GM21360 (cell line): ENCODE measurements around the gene RNF144B.
"Not testable (repeated sequence)": the region's sequence is repeated elsewhere in the genome, so short reads cannot be mapped to it uniquely, and the experiment has no call there.

Experiments used
- ATAC-seq: cut with Tn5 transposase; IDR thresholded peaks from one replicate; pipeline ENCODE4 v1.9.1; 2021; ENCODE audit warnings: mild to moderate bottlenecking, moderate library complexity; ENCODE audit not compliant: unreplicated experiment

Gene RNF144B

DNA sequence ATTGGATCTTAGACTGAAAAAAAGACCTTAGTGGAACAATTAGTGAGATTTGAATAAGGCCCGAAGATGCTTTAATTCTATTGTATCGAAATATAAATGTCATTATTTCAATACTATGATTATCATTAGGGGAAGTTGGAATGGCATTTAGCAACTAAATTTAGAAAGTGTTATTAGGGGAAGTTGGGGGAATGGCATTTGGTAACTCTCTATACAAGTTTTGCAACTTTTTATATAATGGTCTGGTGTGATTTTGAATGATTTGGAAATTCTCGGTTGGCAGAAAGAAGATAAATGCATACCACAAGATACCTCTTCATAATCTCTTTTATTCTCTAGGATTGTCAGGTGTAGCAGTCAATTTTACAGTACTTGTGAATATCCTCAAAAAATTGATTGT lies 49.2 kb downstream of the RNF144B start:
- ATAC-seq: no peak

DNA sequence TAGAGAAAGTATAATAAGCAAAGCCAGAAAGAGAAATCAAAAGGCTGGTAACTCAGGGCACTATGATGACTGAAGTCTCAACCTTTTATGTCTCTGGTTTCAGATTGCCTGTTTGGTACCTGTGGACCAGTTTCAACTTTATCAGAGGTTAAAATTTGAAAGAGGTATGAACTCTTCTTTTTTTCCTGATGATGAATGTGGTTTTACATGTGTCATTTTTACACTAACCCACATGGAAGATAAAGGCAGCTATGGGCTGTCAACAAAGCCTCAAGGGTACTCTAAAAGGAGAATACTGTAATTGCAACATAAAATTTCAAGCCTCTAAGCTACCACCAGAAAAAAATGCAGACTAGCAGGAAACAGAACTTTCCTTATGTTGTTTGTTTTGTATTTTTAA lies 52.4 kb downstream of the RNF144B start:
- ATAC-seq: no peak

DNA sequence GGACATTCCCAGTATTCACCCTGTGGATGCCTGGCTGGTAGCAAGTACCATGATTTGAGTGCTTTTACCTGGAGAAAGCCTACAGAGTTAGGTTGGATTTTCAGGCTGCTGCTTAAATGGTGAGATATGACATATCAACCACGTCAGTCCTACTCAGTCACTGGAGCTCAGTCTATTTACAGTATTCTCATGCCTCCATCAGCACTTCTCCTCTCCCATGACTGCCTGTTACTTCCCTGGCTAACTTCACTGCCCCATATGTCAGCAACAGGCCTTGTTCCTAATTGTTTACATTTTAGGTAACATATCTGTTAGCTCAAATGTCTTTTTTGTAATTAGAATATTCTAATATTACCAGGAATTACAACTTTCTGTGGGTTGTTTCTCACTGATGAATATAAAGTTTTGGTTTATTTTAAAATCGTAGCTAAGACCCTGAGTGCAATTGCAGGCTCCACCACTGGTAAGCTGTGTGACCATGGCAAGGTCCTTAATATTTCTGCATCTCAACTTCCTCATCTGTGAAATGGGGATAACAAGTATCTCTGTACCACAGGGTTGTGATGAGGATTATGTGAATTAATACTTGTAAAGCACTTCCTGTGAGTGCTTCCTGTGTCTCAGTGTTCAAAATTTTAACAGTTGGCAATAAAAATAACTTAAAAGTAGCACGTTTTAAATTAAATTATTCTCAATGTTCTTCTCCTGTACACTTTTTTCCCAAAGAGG lies 54.3 kb downstream of the RNF144B start:
- ATAC-seq: no peak

DNA sequence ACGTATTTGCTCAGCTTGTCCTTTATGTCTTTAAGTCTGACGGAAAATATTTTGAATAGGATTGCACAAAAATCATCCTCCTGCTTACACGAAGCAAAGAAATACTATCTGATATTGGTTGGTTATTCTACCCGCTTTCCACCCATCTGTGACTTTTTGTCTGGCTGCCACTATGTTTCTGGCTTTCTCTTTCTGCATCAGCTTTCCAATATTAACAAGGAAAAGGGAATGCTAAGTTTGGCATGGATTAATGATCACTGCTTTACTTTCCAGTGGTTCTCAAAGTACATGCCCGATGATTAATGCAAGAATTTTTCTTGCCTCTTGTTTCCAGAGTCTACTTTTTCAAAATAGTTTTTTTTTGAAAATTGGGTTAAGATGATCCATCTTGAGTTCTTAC lies 57.0 kb downstream of the RNF144B start:
- no peak for ATAC-seq

DNA sequence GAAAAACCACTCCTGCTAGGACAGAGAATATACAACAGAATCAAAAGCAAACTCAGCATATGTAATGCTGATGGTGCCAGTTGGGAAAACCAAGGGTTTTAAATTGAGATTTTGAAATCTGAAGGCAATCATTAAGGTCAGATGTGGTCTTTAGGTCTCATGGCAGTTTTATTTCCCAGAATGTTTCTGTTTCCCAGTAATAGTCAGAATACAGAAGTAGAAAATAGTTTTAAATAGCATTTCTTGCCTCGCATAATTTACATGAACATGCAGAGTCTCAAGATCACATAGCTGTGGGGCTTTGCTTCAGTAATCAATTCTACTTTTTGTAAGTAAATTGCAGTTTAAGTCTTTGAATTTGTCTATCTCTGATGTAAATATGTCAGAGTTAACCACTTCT lies 58.1 kb downstream of the RNF144B start:
- no peak for ATAC-seq

DNA sequence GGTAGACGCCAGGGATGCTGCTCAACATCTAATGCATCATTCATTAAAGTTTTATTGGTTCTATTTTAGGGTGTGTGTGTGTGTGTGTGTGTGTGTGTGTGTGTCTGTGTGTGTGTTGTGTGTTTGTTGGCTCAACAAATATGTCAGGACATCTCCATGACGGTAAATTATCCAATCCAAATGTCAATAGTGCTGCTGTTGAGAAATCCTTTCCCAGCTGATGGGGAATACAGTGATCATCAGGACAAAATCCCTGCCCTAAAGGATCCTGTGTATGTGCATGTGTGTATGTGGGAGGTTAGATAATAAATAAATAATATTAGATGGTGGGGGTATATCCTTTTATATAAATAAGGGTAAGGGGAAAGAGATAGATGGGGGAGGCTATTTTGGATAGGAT lies 59.6 kb downstream of the RNF144B start:
- ATAC-seq: no peak

DNA sequence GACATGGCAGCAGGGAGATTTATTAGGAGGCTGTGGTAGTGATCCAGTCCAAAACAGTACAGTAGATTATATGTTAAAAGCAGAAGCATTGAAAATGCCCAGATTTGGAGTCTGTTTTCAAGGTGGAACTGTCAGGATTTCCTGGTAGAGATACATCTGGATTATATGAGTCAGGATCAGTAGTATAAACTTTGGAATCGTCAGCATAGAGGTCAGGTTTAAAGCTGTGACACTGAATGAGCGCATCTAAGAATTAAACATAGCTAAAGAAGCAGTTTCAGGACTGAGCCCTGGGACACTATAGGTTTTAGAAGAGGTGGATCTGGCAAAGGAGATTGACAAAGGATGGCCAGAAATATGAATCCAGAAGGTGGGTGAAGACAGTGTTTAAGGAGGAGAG lies 60.4 kb downstream of the RNF144B start:
- ATAC-seq: no peak

DNA sequence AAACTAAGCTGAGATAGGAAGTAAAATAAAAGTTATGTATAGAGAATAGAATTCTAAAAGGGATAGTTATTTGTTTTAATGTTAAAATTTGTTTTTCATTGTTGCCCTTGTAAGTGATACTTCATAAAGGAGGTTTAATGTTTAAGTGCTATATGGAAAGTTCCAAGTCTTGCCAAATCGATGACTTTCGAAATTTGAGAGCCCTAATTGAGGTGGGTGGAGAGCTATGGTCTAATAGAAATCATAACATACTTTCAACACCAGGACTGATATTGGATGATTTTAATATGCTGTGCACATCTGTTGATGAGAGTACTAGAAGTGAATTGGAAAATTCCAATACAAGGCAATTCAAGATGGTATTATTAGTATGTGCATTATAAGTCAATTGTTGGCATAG lies 64.6 kb downstream of the RNF144B start:
- ATAC-seq: no peak

DNA sequence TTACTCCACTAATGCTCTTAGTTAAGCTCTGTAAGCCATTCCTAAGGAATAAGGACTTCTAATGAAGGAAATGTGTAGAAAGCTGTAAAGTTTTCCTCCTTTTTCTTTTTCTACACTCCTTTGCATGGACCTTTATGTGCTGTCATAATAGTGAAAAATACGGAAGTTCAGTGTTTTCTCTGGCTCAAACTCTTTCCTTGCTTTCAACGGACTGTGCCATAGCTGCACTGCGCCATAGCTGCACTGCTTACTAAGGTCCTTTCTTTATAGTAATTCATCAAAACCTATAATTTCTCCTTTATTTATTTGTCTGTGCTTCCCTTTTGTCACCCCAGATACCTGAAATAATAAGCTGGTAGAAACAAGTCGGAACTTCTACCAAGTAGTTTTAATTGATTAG lies 67.3 kb downstream of the RNF144B start:
- ATAC-seq: no peak

DNA sequence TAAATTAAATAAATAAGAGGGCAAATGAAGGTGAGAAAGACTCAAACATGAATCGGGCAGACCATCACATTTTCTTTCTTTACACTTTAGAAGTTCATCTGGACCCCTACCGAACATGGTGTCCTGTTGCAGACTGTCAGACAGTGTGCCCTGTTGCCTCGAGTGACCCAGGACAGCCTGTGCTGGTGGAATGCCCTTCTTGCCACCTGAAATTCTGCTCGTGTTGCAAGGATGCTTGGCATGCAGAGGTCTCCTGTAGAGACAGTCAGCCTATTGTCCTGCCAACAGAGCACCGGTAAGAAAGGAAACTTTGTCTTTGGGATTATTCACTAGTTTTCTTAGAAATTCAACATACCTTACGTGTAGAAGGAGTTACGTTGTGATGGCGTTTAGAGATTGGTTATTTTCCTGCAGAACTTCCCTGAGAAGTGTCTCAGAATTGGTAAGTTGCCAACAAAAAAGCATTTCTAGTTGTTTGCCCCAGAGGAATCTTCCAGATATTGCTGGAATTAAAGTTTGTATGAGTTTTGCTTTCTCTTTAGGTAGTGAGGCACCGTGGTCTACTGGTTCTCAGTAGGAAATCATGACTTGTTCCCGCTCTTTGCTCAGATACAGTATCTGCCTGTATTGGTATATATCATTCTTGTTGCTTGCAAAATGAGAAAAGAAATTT lies 70.1 kb downstream of the RNF144B start:
- no peak for ATAC-seq

DNA sequence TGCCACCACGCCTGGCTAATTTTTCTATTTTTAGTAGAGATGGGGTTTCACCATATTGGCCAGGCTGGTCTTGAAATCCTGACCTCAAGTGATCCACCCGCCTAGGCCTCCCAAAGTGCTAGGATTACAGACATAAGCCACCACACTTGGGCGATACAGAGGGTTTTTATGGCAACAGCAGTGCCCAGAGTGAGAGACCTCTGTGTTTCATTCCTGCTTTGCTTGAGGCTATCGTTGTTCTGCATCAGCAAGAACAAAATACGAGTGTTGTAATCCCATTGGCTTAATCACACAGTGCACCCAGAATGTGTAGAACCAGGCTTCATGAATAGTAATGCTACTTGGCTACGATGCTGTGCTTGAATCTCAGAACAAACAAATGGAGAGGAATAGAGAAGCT lies 70.9 kb downstream of the RNF144B start:
- ATAC-seq: not testable (repeated sequence)

DNA sequence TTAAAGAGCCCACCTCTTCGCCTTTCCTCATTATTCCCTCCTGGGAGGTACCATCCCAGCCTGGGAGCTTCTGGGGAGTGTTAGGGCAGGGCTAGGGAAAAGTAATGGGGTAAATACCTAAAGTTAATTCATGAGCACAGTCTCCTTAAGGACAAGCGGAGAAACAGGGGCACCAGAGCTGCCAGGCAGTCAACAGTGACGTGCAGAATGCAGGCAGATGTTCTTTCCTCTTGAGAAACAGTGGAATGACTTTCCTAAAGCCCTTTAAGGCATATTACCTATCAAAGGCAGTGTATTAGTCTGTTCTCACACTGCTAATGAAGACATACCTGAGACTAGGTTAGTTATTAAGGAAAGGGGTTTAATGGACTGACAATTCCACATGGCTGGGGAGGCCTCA lies 76.3 kb downstream of the RNF144B start:
- ATAC-seq: no peak

DNA sequence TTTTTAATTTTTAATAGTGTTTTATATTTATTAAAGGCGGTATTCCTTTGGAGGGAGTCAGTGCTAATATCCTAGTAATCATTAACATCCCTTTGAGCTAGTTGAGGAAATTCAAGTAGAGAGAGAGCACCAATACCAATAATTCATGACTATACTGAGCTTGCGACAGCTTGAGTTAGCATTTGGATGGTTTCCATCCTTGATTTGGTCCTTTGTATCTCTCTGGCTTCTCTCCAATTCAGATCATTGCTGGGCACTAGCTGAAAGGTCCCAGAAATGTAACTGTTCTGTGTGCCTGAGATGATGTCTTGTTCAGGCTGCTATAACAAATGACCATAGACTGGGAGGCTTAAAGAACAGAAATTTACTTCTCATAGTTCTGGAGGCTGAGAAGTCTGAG lies 77.0 kb downstream of the RNF144B start:
- no peak for ATAC-seq

DNA sequence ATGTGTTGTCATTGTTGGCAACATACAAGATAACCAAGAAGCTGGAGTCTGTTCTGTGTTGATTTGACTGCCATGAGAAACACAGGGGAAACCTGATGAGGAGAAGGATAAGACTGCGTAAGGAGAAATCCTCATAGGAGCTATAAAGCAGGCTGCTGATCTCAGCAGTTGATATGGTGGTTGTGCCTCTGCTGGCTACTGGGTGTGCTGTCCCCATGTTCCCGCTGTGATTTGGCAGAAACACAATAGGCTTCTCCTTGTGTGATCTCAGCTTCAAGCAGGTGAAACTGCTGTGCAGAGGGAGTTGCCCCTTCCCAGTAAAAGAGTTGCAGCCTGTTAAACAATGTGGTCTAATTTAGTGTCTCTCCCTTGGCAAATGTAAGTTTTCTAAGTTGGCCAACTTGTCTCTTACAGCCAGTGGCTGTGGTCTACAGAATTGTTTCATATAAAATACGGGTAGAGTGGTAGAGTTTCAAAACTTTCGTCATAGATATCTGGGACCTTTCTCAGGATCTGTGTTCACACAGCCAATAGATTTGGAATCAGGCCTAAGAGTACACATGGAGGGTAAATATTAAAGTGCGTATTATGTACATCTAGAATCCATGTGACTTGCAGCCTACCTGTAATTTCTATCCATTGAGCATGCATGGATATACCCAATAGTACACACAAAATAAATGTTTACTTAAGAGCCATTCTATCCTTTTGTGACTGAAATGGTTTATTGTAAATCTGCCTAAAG lies 78.4 kb downstream of the RNF144B start:
- no peak for ATAC-seq

DNA sequence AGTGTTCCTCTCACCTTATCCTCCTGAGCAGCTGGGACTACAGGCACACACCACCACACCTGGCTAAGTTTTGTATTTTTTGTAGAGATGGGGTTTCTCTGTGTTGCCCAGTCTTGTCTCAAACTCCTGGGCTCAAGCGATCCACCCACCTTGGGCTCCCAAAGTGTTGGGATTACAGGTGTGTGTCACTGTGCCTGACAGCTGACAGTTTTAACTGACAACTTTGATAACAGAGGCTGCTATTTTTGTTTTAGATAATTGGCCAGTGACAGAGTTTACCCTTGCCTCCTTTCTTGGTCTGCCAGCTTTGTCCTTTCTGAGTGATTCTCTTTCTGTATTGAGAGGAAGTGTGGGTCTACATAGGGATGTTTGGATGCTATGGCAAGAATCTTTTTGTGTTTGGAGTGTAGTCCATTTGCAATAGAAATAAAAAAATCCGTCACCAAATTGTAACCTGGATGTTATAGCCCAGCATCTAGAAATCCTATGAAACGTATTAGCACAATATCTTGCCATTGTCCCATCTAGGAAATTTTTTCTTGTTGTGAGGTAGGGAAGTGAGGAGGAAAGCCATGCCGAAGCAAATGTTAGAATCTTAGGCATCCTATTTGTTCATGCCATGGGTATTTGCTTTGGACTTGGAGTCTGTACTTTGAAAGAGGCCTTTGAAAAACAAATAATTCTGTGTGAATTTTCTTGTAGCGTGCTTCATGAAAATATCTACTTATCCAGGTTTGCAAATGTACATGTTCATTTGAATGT lies 80.8 kb downstream of the RNF144B start:
- ATAC-seq: no peak

DNA sequence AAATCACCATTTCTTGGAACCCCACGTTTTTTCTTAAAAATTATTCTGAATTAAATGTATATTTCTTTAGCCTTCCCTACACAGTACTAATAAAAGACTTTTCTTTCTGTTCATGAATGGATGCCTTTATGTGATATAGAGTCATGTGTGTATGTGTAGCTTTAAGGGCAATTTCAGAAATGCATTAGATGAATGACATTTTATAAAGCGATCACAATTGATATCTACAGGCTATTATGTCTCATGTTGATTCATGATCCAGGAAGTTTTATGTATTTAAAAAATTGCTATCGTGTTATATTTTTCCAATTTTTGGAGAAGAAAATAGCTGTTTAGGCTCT lies 81.3 kb downstream of the RNF144B start:
- no peak for ATAC-seq

DNA sequence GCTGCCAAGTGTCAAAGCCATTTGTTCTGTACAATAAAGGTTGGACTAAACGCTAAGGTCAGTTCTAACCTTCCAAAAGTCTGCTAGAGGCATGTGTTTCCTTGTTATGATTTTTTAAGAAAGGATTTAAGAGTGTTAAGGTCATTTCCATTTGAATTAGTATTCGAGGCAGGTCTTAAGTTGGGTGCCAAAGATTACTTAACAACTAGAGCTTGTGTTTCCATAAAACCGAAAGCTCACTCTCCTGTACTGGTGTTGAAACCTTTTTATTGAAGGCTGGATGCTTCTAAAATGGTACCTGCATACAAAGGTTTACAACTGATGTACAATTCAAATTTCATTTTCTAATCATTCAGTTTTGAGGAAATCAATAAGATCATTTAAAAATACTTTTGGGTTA lies 82.4 kb downstream of the RNF144B start:
- no peak for ATAC-seq

DNA sequence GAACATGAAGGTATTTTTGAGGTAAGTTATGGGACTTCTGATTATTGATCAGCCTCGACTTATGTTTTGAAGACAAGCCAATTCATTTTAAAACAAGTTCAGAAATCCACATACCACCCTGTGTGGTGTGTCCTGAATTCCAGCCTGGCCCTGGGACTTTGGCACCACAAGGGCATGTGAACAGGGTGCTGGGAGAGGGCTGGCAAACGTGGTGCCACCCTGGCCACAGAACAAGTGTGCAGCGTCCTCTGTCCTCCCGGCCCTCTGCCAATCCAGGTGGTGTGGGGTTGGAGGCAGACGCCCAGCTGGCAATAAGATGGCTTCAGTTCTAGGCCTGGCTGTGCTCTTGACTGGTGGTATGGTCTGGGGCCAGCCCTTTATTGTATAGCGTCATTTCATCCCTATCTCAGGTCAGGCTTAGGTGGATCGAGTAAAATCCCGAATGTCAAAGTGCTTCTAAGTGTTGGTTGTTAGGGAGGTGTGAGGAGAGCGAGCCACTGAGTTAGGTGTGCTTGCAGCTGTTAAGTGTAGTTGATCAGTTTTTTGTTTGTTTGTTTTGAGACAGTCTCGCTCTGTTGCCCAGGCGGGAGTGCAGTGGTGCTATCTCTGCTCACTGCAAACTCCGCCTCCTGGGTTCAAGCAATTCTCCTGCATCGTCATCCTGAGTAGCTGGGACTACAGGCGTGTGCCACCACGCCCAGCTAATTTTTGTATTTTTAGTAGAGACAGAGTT lies 84.2 kb downstream of the RNF144B start:
- no peak for ATAC-seq

DNA sequence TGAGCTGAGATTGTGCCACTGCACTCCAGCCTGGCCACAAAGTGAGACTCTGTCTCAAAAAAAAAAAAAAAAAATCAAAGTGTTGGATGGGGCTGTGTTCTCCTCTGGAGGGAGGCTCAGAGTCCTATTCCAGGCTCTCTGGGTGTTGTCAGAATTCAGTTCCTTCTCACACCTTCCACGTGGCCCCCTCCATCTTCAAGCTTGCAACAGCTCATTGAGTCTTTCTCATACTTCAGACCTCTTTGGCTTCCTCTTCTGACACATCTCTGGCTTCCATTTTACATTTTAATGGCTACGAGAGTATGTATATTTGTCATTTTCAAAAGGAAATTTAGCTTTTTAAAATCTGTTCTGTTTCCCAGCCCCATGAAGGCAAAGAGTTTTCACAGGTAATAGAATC lies 85.8 kb downstream of the RNF144B start:
- no peak for ATAC-seq

DNA sequence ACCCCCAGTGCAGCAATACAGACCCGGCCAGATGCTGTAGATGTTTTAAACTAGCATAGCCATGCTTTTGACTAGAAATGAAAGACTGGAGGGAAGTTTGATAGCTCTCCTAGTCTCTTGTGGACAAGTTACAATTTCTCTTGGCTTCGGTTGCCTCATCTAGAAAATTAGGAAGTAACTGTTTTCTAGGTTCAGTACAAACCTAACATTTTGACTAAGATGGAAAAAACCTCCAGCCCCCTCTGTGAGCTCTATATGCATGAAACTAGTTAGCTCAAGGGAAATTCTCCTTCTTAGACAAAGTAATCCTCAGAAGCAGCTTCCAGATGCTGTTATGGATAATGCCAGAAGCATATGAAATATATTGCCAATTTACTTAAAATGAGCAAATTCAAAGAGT lies 86.6 kb downstream of the RNF144B start:
- no peak for ATAC-seq
